Measurements from ENCODE around the gene SLC9C2. TPM values are rescaled to one million over a fixed set of nuclear protein-coding genes. Genes with fewer than 3 reads are reported as not detected.
A peak's percentile ranks its signal among the peaks of the same experiment; 100 is the strongest.
"Not testable (repeated sequence)": the region's sequence is repeated elsewhere in the genome, so short reads cannot be mapped to it uniquely, and the experiment has no call there.

The SLC9C2 gene
- total RNA-seq, 4 donors from 2014 or later = not detected

- TF ChIP-seq, protein P1, sequence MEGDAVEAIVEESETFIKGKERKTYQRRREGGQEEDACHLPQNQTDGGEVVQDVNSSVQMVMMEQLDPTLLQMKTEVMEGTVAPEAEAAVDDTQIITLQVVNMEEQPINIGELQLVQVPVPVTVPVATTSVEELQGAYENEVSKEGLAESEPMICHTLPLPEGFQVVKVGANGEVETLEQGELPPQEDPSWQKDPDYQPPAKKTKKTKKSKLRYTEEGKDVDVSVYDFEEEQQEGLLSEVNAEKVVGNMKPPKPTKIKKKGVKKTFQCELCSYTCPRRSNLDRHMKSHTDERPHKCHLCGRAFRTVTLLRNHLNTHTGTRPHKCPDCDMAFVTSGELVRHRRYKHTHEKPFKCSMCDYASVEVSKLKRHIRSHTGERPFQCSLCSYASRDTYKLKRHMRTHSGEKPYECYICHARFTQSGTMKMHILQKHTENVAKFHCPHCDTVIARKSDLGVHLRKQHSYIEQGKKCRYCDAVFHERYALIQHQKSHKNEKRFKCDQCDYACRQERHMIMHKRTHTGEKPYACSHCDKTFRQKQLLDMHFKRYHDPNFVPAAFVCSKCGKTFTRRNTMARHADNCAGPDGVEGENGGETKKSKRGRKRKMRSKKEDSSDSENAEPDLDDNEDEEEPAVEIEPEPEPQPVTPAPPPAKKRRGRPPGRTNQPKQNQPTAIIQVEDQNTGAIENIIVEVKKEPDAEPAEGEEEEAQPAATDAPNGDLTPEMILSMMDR (IDR thresholded peaks at IDR 0.05 in 4 of 5, conservative IDR thresholded peaks at IDR 0.05 in 1 of 5) = no peak
- TF ChIP-seq POLR2A (IDR thresholded peaks at IDR 0.05) = no peak
Measured at GRCh38 chr1:173527151-173527826, 75.6 kb downstream of the SLC9C2 start.

GRCh38 chr1:173525926-173526325 is 76.9 kb downstream of the SLC9C2 start:
- in situ Hi-C loops (cut with MboI; ENCODE audit: low sequenced_read_pairs in 4 of 4) (no loop called here), intact Hi-C loops (cut with DNase I; ENCODE audit: low total_unique reads) (no loop called here)
- no peaks in the 10 kb centered on the region for H3K9me3 ChIP-seq
- DNase-seq (no peak), ATAC-seq (no peak)
- no peaks in the 10 kb centered on the region for H3K27me3 ChIP-seq
- no peak overlapping the region for H3K4me3 ChIP-seq
- no peak for TF ChIP-seq POLR2A (IDR thresholded peaks at IDR 0.05)
- TF ChIP-seq, protein P1 (IDR thresholded peaks at IDR 0.05 in 4 of 5, conservative IDR thresholded peaks at IDR 0.05 in 1 of 5) = no peak
- no peaks in the 10 kb centered on the region for H3K36me3 ChIP-seq
- H3K27ac ChIP-seq = no peak overlapping the region
- peaks cover 0 to 9% of the 10 kb centered on the region in 2 donors for H3K4me1 ChIP-seq

More at GRCh38 chr1:173527151-173527826, 75.6 kb downstream of the SLC9C2 start:
- peak; percentile 68 to 85 for ATAC-seq
- in situ Hi-C loops (cut with MboI; ENCODE audit: low sequenced_read_pairs in 4 of 4) (no loop called here), intact Hi-C loops (cut with DNase I; ENCODE audit: low total_unique reads) (no loop called here)
- Histone ChIP-seq H3K27me3 (no peaks in the 10 kb centered on the region), H3K9me3 (no peaks in the 10 kb centered on the region), H3K36me3 (no peaks in the 10 kb centered on the region), H3K4me3 (no peak overlapping the region), H3K27ac (no peak overlapping the region), H3K4me1 (peaks cover 0 to 9% of the 10 kb centered on the region in 2 donors)
- peak; percentile 15 to 35 for DNase-seq

DNA sequence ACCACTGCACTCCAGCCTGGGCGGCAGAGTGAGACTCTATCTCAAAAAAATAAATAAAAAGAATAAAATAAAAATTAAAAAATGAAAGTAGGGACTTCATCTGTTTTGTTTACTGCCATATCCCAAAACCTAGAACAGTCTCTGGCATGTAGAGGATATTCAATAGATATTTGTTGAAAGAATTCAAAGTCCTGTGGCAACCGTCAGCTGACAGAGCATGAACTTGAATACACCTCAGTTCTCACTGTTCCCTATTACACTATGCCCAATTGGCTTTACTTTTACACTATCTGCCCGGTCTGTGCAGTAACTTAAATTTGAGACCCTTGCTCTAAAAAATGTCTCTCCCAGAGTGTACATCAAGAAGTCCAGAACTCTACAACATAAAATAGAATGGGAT is 79.5 kb downstream of the SLC9C2 start:
- TF ChIP-seq, protein P1 (IDR thresholded peaks at IDR 0.05 in 4 of 5, conservative IDR thresholded peaks at IDR 0.05 in 1 of 5) = no peak
- TF ChIP-seq POLR2A (IDR thresholded peaks at IDR 0.05) = no peak
- H3K36me3 ChIP-seq = no peaks in the 10 kb centered on the region
- H3K27ac ChIP-seq = no peak overlapping the region
- DNase-seq = no peak
- H3K4me1 ChIP-seq = peaks cover 0 to 9% of the 10 kb centered on the region in 2 donors
- ATAC-seq = no peak
- intact Hi-C loops (cut with DNase I; ENCODE audit: low total_unique reads) = no loop called here
- no peaks in the 10 kb centered on the region for H3K9me3 ChIP-seq
- in situ Hi-C loops (cut with MboI; ENCODE audit: low sequenced_read_pairs in 4 of 4) = no loop called here
- H3K27me3 ChIP-seq = no peaks in the 10 kb centered on the region
- H3K4me3 ChIP-seq = no peak overlapping the region

- intact Hi-C loops (cut with DNase I; ENCODE audit: low total_unique reads) (no loop called here), in situ Hi-C loops (cut with MboI; ENCODE audit: low sequenced_read_pairs in 4 of 4) (no loop called here)
Measured at GRCh38 chr1:173520799-173521198, 82.1 kb downstream of the SLC9C2 start.

DNA sequence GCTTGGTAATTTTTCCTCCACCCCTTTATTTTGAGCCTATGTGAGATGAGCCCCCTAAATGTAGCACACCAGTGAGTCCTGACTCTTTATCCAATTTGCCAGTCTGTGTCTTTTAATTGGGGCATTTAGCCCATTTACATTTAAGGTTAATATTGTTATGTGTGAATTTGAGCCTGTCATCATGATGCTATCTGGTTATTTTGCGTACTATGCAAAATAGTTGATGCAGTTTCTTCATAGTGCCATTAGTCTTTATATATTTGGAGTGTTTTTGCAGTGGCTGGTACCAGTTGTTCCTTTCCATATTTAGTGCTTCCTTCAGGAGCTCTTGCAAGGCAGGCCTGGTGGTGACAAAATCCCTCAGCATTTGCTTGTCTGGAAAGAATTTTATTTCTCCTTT is 88.4 kb downstream of the SLC9C2 start:
- H3K27me3 ChIP-seq; intact Hi-C loops (cut with DNase I; ENCODE audit: low total_unique reads); ATAC-seq; in situ Hi-C loops (cut with MboI; ENCODE audit: low sequenced_read_pairs in 4 of 4); DNase-seq; H3K27ac ChIP-seq; H3K4me3 ChIP-seq; H3K4me1 ChIP-seq; H3K9me3 ChIP-seq; H3K36me3 ChIP-seq: not testable (repeated sequence)

More at GRCh38 chr1:173520799-173521198, 82.1 kb downstream of the SLC9C2 start:
- DNase-seq = no peak
- TF ChIP-seq, protein P1 (IDR thresholded peaks at IDR 0.05 in 4 of 5, conservative IDR thresholded peaks at IDR 0.05 in 1 of 5) = no peak
- TF ChIP-seq POLR2A (IDR thresholded peaks at IDR 0.05) = no peak
- Histone ChIP-seq H3K27ac (no peak overlapping the region), H3K9me3 (no peaks in the 10 kb centered on the region), H3K27me3 (no peaks in the 10 kb centered on the region), H3K36me3 (no peaks in the 10 kb centered on the region), H3K4me3 (no peak overlapping the region), H3K4me1 (no peaks in the 10 kb centered on the region)
- ATAC-seq = no peak
